HG02938 (cell line): ENCODE measurements around the gene LZTS2.
"Not testable (repeated sequence)": the region's sequence is repeated elsewhere in the genome, so short reads cannot be mapped to it uniquely, and the experiment has no call there.

Source experiments
- ATAC-seq: cut with Tn5 transposase; IDR thresholded peaks from one replicate; pipeline ENCODE4 v1.9.1; 2021; ENCODE audit warnings: mild to moderate bottlenecking, moderate library complexity; ENCODE audit not compliant: unreplicated experiment

The LZTS2 gene, protein sequence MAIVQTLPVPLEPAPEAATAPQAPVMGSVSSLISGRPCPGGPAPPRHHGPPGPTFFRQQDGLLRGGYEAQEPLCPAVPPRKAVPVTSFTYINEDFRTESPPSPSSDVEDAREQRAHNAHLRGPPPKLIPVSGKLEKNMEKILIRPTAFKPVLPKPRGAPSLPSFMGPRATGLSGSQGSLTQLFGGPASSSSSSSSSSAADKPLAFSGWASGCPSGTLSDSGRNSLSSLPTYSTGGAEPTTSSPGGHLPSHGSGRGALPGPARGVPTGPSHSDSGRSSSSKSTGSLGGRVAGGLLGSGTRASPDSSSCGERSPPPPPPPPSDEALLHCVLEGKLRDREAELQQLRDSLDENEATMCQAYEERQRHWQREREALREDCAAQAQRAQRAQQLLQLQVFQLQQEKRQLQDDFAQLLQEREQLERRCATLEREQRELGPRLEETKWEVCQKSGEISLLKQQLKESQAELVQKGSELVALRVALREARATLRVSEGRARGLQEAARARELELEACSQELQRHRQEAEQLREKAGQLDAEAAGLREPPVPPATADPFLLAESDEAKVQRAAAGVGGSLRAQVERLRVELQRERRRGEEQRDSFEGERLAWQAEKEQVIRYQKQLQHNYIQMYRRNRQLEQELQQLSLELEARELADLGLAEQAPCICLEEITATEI

DNA sequence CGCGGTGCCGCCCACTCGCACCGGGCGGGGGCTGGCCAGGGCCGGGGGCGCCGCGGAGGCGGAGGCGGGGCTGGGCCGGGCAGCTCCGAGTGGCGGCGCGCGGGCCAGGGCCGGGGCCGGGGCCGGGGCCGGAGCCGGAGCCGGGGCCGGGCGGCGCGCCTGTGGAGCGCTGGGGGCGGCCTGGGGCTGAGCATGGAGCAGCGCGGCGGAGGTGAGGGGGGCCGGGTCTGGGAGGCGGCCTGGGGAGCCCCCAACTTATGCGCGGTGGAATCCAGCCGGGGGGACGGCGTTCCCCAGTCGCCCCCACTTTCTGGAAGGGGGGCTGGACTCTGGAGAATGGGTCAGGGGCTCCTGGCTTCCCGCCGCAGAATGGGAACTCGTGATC, at the start of gene LZTS2:
LZTS2 (plus strand) TSS at position 67 of the 385 bp plus-strand sequence. CDS start 2,731 bp downstream, outside the sequence.
- no peak for ATAC-seq

DNA sequence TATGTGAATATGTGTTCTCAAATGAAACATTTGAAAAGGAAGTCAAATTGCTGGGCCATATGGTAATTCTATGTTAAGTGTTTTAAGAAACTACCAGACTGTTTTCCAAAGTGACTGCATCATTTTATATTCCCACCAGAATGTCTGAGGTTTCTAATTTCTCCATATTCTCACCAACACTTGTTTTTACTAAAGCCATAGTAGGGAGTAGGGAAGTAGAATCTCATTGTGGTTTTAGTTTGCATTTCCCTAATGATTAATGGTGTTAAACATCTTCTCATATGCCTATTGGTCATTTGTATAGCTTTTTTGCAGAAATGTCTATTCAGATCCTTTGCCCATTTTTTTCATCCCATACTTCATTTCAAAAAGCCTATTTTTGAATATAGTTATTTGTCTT, 39.4 kb upstream of the LZTS2 start:
- no peak for ATAC-seq

DNA sequence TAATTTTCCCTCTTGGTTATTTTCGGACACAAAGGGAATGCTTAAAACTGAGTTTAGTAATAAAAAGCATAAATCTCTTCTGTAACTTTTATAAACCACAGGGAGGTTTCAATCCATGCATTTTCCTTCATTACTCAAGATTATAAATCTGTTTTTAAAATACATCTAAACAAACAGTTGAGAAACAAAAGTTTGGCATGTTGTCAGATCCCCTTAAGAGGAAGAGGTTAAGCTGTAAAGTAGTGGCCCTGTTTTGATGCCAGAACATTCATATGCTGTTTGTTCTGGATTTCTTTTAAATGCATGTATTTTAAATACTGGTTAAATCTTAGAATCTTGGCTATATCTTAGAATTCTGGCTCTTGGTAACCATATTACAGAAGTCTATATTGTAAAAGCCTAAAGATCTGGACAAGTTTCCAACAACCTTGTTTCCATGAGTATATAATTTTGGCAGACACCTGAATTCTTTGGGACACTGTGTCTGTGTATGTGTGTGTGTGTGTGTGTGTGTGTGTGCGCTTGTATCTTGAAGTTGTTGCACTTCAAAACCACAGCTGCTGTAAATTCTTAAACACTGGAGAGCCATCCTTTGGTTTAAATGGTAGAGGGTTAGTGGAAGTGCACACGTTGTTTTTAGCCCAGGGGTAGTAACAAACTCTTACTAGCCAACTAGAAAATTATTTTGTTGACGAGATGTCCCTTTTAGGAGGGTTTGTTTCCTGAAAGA, 37.1 kb upstream of the LZTS2 start:
- no peak for ATAC-seq

DNA sequence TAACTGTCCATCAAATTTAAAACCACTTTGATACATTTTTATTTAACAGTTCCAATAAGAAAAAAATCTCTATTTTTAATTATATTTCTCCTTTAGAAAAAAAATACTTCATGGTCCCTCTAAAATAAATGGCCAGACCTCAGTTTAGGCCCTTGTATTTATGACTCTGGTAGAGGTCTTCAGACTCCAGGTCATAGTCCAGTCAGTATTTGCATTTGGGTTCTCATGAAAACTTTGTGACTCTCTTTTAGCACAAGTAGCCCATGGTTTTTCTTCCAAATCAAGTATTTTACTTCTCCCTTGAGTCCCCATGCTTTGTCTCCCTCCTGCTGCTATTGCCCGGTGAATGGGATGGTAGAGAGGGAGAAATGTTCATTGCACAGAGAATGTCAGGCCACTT, 35.8 kb upstream of the LZTS2 start:
- ATAC-seq: no peak

DNA sequence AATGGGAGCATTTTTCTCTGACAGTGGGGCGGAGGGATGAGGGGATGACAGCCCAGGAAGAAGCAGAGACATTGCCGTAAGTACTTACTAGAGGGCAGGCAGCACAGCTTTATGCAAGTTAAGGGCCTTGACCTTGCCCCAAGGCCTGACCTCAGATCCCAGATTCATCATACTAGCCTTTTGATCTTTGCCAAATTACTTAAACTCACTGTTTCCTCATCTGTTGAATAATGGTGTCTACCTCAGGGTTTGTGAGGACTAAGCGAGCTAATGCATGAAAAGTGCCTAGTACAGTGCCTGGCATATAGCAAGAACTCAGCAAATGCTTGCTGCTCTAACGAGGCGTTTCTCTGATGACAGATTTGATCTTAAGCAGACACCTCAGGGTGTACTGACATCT, 33.8 kb upstream of the LZTS2 start:
- ATAC-seq: no peak

DNA sequence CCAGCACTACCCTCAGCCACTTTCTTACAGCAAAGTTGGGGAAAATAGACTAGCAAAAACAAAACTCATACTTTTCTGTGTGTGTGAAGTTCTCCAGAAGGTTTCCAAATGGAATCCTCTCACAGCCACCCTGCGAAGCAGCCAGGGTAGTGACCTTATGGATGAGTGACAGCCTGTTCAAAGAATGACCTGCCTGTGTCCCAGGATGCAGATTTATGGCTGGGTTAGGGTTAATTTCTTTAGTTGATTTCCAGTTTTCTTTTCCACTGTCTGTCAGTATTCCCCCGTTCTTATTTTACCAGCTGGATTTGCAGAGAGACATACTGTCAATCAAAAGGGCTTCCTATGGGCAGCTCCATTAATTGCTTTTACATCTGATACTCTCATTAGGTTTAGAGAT, 32.7 kb upstream of the LZTS2 start:
- no peak for ATAC-seq

DNA sequence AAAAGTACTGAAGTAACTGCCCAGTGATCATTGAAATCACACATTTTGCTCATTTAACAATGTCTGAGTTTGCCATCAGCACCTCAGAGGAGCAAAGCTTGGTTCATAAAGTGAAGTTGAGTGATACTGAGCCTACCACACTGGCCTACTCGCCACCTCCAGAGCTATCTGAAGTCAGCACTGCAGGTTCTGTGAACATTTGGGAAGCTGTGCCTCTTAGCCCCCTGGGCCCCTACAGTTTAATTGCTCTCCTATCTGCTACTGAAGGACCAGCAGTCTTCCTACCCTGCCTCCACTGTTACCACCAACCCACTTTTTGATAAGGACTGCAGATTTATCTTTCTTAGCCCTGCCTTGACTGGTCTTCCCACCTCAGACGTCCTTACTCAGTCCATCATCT, 32.3 kb upstream of the LZTS2 start:
- ATAC-seq: no peak

DNA sequence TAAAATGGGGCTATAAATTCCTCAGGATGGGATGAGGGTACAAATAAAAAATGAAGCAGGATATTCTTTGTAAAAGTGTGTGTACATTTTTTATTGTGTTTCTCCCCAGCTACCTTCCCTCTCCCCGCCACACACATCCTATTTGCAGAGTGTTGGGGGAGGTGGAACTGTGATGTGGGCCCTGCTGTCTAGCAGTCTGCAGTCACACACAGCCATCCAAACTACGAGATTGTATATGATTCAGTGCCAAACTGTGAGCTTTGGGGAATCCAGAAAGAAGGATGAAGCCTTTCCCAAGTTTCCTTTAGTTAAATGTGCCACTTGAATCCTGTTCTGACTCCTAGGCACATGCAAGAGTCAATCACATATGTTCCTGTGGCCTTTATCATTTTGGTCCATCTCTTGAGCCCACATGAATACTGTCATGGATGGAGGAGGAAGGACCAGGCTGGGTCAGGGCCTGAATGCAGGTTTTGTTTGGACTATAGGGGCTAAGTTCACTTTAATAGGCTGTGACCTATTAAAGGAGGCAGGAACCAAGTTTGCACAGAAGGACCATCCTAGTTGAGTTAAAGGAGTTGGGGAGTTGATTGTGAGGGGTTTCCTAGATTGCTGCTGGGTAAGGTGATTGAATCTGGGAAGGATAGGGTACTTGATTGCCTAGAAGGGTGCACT, 31.4 kb upstream of the LZTS2 start:
- ATAC-seq: no peak

DNA sequence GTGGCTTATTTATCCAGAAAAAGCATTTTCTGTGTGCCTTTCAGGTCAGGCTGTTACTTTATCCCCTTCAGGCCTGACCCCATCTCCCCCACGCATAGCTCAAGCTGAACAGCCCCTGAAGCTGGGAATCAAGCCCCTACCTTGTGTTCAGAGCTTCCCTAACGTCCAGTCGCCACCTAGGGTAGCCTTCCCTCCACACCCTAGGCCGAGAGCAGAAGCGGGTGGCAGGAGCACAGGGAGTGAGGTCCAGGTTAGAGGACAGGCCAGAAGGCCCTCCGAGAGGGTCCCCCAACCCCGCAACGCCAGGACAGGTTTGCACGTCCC, 30.8 kb upstream of the LZTS2 start:
- ATAC-seq: no peak

DNA sequence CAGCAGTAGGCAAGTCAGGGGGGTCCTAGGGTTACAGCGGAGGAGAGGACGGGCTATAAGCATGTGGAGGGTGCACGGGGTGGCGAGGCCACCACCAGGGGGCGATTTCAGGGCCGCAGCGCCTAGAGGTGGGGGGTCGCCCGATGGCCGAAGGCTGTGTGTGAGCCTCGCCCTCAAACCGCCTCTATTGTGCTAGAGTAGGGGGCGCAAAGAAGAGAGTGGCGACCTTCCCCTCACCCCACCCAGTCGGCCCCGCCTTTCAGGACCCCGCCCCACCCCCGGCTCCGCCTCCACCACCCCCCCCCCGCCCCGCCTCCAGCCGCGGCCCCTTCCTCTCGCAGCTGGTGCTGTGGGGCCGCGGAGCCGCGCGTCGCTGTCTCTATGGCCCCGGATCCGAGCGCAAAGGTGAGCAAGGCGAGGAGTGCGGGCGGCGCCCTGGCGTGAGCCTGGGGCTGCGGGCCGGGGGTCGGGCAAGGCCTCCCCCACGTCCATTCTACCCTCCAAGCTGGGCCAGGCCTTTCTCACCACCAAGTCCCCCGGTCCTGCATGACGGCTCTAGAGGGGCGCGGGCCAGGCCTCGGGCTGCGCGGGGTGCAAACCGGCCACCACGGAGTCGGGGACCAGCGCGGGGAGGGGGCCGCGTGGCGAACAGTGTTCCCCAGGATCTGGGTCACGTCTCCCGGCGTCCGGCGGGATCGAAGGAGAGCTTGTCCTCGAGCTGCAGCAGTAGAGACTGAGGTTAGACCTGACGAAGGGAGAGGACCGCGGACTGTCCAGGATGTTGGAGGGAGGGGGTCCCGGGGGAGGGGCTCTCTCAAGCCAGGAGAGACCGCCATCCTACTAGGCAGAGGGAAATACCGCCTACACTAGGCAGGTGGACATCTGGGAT, 30.2 kb upstream of the LZTS2 start, which contains the start of gene SEMA4G:
SEMA4G (plus strand) TSS at position 318 of the 889 bp plus-strand sequence. CDS start 3,409 bp downstream, outside the sequence.
- ATAC-seq: no peak

DNA sequence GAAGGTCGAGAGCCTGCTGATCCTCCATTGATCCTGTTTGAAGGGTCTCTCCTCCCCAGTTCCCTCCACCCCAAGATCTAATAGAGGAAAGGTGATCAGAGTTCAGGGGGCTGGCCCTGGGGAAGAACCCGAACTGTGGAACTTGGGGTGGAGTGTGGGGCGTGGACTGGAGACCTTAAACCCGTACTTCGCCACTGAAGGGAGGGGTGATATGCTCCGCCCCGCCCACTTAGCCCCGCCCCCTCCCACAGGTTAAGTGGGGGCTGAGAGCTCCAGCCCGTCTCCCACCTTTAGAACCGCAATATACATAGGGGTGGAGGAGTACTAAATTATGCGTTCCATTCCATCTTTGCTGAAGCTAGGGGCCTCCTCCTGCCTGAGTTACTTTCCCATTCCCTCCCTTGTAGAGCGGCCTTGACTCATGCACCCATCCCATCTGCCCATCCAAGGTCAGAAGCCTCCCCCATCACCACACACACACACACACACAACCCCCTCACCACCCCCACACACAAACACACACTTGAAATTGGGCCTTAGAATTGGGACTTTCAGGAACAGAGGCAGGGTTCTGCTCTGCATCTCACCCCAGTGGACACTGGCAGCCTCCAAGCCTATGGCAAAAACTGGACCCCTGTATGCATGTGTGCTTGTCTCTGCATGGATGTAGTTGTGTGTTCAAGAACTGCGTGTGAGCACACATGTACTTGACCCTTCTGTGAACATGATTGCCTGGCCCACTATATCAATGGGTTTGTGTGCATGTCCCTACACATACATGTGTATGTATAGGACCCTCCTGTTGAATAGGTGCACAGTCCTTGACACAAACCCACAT, 29.3 kb upstream of the LZTS2 start:
- no peak for ATAC-seq

DNA sequence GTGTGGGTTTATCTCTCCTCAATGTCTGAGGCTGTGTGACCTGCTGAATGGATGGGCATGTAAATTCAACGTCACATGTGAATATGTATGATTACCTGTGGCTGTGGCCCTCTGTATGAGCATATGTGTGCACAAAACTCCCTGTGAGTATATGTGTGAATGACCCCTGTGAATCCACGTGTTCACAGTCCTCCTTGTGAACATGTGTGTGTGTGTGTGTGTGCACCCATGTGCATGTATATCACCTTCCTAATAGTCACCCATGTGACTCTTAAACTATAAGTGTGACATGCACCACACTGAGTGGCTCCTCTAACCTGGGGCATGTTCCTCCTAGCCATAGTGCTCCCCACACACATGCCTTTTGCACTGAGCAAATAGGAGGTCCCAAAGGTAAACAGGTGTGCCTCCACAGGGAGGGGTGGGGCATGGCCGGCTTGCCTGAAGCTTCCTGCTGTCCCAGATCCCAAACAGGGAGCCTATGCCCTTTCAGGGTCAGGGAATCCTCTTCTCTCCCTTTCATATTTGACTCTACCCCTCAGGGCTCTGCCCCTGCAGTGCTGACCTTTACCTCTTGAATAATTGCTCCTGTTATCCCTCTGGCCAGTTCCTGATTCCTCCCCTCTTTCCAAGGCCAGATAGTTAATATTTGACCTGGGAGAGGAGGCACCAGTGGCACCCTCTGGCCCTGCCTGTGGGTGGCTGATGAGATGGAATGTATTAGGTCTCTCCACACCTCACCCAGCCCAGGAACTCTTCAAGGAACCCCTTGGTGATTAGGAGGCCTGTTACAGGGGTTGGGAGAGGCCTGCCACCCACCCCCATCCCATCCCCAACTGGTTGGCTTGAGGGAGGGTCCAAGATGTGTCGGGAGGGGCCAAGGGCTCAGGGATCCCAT, 28.4 kb upstream of the LZTS2 start:
- no peak for ATAC-seq

DNA sequence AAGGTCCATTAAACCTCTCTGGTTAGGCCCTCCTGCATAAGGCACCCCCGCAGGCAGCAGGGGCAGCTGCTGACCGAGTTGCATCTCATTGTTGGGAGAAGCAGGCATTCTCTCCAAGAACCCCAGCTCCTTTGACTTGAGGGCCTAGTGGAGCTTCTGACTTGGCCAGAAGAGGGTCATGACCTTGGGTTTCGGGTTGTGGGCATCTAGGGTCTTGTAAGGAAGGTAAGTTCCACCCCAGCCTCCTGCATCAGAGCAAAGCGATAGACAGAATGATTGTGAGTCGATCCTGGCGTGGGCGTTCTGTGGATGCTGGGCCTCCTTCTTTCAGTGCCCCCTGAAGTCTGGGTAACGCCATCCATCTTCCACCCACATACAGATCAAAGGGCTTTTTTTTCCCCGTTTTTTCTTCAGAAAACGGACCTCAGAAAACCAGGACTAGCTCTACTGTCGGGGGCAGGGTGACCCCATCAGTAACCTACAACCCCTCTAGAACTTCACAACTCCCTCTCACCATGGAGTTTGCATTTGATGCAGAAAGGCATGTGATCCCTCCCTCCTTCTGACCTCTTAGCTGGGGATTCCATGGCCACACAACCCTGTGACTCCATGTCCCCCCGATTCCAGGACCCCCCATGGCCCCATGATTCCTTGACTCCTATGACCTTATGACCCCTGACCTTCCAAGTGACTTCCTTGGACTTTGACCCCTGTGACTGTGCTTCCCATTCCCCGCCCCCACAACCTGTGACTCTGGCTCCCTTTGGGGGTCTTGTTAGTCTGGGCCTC, 27.3 kb upstream of the LZTS2 start:
- no peak for ATAC-seq

DNA sequence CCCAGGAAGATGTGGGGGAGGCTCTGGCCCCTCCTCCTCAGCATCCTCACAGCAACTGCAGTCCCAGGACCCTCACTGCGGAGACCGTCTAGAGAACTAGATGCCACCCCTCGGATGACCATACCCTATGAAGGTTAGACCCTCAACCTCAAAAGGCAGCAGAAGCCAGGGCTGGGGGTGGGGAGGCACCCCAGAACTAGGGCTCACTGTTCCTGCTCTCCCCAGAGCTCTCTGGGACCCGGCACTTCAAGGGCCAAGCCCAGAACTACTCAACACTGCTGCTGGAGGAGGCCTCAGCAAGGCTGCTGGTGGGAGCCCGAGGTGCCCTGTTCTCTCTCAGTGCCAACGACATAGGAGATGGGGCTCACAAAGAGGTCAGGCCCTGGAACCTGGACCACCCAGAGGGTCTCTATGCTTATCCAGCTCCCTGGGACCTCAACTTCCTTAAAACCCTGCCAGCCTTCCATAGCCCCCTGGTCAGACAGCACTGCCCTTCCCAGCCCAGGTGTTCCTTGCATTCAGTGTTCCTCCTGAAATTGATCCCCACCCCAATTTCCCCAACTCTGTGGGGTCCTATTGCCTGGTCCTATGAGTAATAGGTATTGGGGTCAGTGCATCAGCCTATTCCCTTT, 26.6 kb upstream of the LZTS2 start:
- ATAC-seq: no peak

DNA sequence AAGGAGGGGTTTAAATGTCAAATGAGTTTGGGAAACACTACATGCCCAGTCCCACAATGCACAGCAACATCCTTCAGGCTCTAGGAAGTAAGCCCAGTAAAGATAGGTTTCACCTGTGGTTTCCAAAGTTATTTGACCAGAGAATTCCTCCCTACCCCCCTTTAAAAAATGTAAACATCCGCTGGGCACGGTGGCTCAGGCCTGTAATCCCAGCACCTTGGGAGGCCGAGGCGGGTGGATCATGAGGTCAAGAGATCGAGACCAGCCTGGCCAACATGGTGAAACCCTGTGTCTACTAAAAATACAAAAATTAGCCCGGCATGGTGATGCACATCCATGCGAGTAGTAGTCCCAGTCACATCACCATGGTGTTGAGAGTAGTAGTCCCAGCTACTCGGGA, 24.2 kb upstream of the LZTS2 start:
- ATAC-seq: not testable (repeated sequence)

DNA sequence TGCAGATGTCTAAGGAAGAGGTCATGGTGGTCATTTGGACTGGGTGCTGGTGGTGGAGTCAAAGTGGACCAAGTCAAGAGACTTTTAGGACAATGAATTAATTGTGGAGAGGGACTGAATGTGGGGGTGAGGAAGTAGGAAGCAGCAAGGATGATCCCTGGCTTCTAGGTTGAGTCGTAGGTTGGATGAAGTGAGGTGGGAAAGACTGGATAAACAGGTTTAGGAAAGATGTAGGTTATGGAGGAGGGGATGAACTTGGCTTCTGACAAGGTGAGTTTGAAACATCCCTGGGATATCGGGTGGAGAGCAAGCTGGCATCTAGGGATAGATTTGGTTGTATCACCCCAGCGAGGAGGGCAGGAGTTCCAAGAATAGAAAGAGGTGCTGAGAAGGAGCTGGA, 22.7 kb upstream of the LZTS2 start:
- ATAC-seq: no peak

DNA sequence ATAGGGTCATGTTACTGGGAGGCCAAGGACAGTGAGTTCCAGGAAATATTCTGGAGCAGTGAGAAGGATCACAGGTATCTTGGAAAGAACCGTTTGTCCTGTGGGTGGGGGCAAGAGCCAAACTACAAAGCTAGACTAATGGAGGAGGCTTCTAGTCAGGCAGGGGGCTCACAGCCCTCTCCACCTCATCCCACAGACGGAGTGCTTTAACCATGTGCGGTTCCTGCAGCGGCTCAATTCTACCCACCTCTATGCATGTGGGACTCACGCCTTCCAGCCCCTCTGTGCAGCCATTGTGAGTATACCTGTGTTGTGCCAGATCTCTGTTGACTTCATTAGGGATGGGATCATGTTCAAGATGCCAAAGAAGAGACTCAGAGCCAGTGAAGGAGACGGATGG, 22.2 kb upstream of the LZTS2 start:
- ATAC-seq: no peak
